Coronary artery (tissue), 2 donors: ENCODE results near the gene CASZ1.

Experiments
- DNase-seq: peaks from one replicate; pipeline ENCODE4 v3.0.0-alpha.2; 2017; ENCODE audit warnings: low spot score
- H3K27ac ChIP-seq, 2 donors: fragments of 200-600 bp; sonication (generic); one replicate each; pipeline ENCODE4 v1.5.1; 2016 to 2019
- H3K4me3 ChIP-seq: fragments of 200-600 bp; sonication (generic); 2 replicates; pipeline ENCODE4 v1.5.1; 2016; ENCODE audit warnings: mild to moderate bottlenecking, moderate library complexity
- CTCF ChIP-seq: fragments of 200-600 bp; sonication (generic); IDR thresholded peaks from one replicate; pipeline ENCODE4 v1.5.1; 2019; ENCODE audit warnings: antibody characterized with exemption

The CASZ1 gene

GRCh38 chr1:10806966-10807365 lies 10.5 kb upstream of the CASZ1 start:
- TF ChIP-seq CTCF, result no peak

GRCh38 chr1:10803971-10804820 lies 7.8 kb upstream of the CASZ1 start:
- TF ChIP-seq CTCF, result no peak
- H3K27ac ChIP-seq, result no peak overlapping the region
- no peak for DNase-seq
- no peak overlapping the region for H3K4me3 ChIP-seq

More at GRCh38 chr1:10806966-10807365, 10.5 kb upstream of the CASZ1 start:
- H3K27ac ChIP-seq, result no peak overlapping the region
- DNase-seq, result no peak
- no peak overlapping the region for H3K4me3 ChIP-seq

DNA sequence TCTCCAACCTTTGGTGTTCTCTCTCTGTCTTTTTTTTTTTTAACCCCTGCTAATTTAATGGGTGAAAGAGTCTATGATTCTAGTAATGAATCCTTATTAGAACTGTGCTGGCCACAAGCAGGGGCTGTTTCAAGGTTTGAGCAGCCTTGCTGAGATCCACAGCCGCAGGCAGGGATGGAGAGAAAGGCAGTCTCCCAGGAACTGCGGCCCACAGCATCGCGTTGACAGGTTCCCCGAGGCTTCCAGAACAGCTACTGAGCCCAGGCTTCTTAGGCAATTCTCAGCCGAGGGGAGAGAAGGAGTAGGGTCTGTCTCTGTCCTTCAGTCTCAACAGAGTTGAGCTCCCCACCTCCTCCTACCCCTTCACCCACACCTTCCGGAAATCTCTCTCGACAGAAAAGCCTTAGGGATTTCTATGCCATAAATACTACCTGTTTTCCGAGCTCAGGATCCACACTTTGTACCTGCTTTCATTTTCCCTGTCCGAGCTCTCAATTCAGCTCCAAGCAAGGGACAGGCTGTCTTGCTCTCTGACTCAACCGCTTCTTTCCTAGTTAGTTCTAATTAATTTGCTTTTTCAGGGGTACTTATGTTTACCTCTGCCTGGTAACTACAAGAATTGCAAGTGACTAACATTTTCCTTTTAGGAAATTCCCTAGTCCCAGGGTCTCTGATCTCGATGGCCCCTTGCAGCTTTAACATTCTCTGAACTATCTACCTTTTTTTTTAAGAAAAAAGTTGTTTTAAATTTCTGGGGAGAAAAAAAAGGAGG lies 6.7 kb upstream of the CASZ1 start:
- Histone ChIP-seq H3K4me3 (no peak overlapping the region), H3K27ac (no peak overlapping the region)
- TF ChIP-seq CTCF, result no peak
- DNase-seq, result no peak

DNA sequence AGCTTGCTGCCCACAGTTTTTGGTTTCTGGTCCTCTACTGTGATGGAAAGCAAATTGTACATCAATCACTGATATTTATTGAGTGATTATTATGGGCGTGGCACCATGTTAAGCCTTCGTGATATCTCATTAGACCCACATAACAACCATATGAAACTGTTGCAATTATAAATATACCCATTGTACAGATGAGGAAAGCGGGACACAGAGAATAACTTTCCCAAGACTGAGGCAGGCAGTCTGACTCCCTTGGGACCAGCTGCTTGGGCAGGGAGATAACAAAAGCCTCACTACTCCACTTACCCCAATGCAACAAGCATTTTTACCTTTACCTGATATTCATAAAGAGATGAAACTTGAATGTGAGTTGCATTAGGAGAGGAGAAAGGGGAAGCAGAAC lies 4.3 kb upstream of the CASZ1 start:
- no peak overlapping the region for H3K4me3 ChIP-seq
- no peak for DNase-seq
- H3K27ac ChIP-seq, result no peak overlapping the region
- TF ChIP-seq CTCF, result no peak

DNA sequence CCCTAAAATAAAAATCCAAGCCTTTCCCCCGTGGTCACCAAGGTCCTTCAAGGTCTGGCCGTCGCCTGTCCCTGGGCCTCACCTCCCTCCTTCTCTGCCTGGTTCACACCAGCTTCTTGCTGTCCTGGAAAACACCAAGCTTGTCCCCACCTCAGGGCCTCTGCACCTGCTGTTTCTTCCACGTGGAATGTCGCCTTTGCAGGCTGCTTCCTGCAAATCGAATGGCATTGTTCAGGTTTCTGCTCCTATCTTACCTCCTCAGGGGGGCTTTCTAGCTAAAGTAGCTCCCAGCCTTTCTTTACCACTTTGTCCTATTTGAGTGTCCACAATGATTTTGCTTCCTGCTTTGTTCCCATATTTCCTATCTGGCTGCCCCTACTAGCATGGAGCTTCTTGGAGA lies 3.3 kb upstream of the CASZ1 start:
- no peak for TF ChIP-seq CTCF
- no peak overlapping the region for H3K4me3 ChIP-seq
- DNase-seq, result no peak
- no peak overlapping the region for H3K27ac ChIP-seq

- Histone ChIP-seq H3K27ac (peak overlapping the region in 1 of 2 donors; percentile 75), H3K4me3 (peak overlapping the region; percentile 85)
- TF ChIP-seq CTCF, result no peak
- no peak for DNase-seq
Observed at GRCh38 chr1:10795276-10796021, 997 bp downstream of the CASZ1 start.
